ENCODE data around the gene DNM3.

The DNM3 gene

GRCh38 chr1:171941920-171942319 is 100.6 kb downstream of the DNM3 start:
- no peak overlapping the region for H3K4me3 ChIP-seq (replicated peaks; ENCODE audit: low read depth, low read length)
- no peak for DNase-seq (ENCODE audit: extremely low read depth, insufficient read length)
- H3K27me3 ChIP-seq (replicated peaks; ENCODE audit: control insufficient read depth, insufficient read depth, low read length) = no peaks in the 10 kb centered on the region
- TF ChIP-seq CTCF (IDR thresholded peaks at IDR 0.05; ENCODE audit: insufficient read depth, low read length, poor library complexity, severe bottlenecking) = no peak
- no peaks in the 10 kb centered on the region for H3K36me3 ChIP-seq (ENCODE audit: control insufficient read depth, insufficient read depth, low read length)

- Histone ChIP-seq H3K27me3 (replicated peaks; ENCODE audit: control insufficient read depth, insufficient read depth, low read length) (no peaks in the 10 kb centered on the region), H3K4me3 (replicated peaks; ENCODE audit: low read depth, low read length) (no peak overlapping the region), H3K36me3 (ENCODE audit: control insufficient read depth, insufficient read depth, low read length) (no peaks in the 10 kb centered on the region)
- no peak for DNase-seq (ENCODE audit: extremely low read depth, insufficient read length)
- TF ChIP-seq CTCF (IDR thresholded peaks at IDR 0.05; ENCODE audit: insufficient read depth, low read length, poor library complexity, severe bottlenecking) = no peak
Measured at GRCh38 chr1:171943973-171944561, 102.8 kb downstream of the DNM3 start.

GRCh38 chr1:171948511-171948910 is 107.2 kb downstream of the DNM3 start:
- Histone ChIP-seq H3K27me3 (replicated peaks; ENCODE audit: control insufficient read depth, insufficient read depth, low read length) (no peaks in the 10 kb centered on the region), H3K4me3 (replicated peaks; ENCODE audit: low read depth, low read length) (no peak overlapping the region), H3K36me3 (ENCODE audit: control insufficient read depth, insufficient read depth, low read length) (no peaks in the 10 kb centered on the region)
- no peak for TF ChIP-seq CTCF (IDR thresholded peaks at IDR 0.05; ENCODE audit: insufficient read depth, low read length, poor library complexity, severe bottlenecking)
- no peak for DNase-seq (ENCODE audit: extremely low read depth, insufficient read length)

GRCh38 chr1:171949316-171949715 is 108.0 kb downstream of the DNM3 start:
- Histone ChIP-seq H3K27me3 (replicated peaks; ENCODE audit: control insufficient read depth, insufficient read depth, low read length) (no peaks in the 10 kb centered on the region), H3K4me3 (replicated peaks; ENCODE audit: low read depth, low read length) (no peak overlapping the region), H3K36me3 (ENCODE audit: control insufficient read depth, insufficient read depth, low read length) (no peaks in the 10 kb centered on the region)
- TF ChIP-seq CTCF (IDR thresholded peaks at IDR 0.05; ENCODE audit: insufficient read depth, low read length, poor library complexity, severe bottlenecking) = no peak
- no peak for DNase-seq (ENCODE audit: extremely low read depth, insufficient read length)

GRCh38 chr1:171953835-171954234 is 112.5 kb downstream of the DNM3 start:
- no peak for TF ChIP-seq CTCF (IDR thresholded peaks at IDR 0.05; ENCODE audit: insufficient read depth, low read length, poor library complexity, severe bottlenecking)
- Histone ChIP-seq H3K27me3 (replicated peaks; ENCODE audit: control insufficient read depth, insufficient read depth, low read length) (no peaks in the 10 kb centered on the region), H3K36me3 (ENCODE audit: control insufficient read depth, insufficient read depth, low read length) (no peaks in the 10 kb centered on the region), H3K4me3 (replicated peaks; ENCODE audit: low read depth, low read length) (no peak overlapping the region)
- DNase-seq (ENCODE audit: extremely low read depth, insufficient read length) = no peak

DNA sequence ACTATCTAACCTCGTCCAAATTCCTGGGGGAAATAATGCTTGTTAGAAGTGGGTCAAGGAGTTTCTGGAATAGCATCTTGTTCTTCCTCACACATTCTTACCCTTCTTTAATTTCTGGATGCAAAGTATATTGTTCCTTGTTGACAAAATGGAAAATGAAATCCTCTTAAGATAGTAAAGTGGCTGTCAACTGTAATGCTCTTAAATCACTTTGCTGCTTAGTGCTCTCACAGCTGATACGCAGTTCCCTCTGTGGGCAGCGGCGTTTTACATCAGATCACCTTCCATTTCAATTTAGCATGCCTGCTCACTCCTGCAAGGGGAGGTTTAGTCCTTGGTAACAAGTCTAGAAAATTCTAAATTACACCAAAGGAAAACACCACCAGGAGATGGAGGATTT is 113.1 kb downstream of the DNM3 start:
- no peak for DNase-seq (ENCODE audit: extremely low read depth, insufficient read length)
- Histone ChIP-seq H3K27me3 (replicated peaks; ENCODE audit: control insufficient read depth, insufficient read depth, low read length) (no peaks in the 10 kb centered on the region), H3K4me3 (replicated peaks; ENCODE audit: low read depth, low read length) (no peak overlapping the region), H3K36me3 (ENCODE audit: control insufficient read depth, insufficient read depth, low read length) (no peaks in the 10 kb centered on the region)
- TF ChIP-seq CTCF (IDR thresholded peaks at IDR 0.05; ENCODE audit: insufficient read depth, low read length, poor library complexity, severe bottlenecking) = no peak
